Activated CD4-positive, alpha-beta T cell treated with anti-CD3 and anti-CD28 coated beads for 1 hour (primary cell): ENCODE data around the gene SLIT1.

Experiments
- DNase-seq: peaks from one replicate; pipeline ENCODE4 v3.0.0-alpha.2; 2020

Gene SLIT1

DNA sequence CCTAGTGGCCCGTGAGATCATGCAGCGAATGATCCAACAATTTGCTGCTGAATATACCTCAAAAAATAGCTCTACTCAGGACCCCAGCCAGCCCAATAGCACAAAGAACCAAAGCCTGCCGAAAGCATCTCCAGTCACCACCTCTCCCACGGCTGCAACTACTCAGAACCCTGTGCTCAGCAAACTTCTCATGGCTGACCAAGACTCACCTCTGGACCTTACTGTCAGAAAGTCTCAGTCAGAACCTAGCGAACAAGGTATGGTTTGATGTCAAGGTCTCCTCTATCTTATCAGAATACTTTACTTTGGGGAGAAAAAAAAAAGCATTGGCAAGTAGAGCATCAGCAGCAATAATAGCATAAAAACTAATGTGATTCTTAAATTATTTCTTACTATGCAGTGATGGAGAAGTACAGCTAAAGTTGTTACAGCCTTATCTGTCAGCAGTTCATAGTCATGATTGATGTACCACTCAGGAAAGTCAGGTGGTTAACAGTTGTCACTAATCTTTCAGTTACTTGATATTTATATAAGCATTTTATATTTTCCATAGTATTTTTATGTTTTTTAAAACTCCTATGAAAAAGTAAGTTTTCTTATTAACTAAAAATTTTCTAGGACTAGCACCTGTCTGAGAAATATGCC, 236.6 kb downstream of the SLIT1 start:
- DNase-seq: no peak
